K562 (cell line): ENCODE results near the gene FGD6. TPM values are rescaled to one million over a fixed set of nuclear protein-coding genes. Genes with fewer than 3 reads are reported as not detected.

Experiments
- BACH1 ChIP-seq: fragments of 200-800 bp; sonication (Bioruptor generic); IDR thresholded peaks from 2 replicates; pipeline ENCODE4 v1.6.1; 2016; ENCODE audit warnings: missing genetic modification characterization, missing compliant biosample characterization
- DDX20 ChIP-seq: fragments of 450-650 bp; IDR thresholded peaks from 2 replicates; pipeline ENCODE4 v1.6.1; 2016; ENCODE audit warnings: missing genetic modification characterization, low read depth, mild to moderate bottlenecking, missing compliant biosample characterization, moderate library complexity
- NCOA1 ChIP-seq: fragments of 450-650 bp; IDR thresholded peaks from 2 replicates; pipeline ENCODE4 v1.6.1; 2016; ENCODE audit warnings: low read depth
- RBFOX2 ChIP-seq: fragments of 200-400 bp; formaldehyde crosslinking; IDR thresholded peaks from 2 replicates; pipeline ENCODE4 v1.6.1; 2017; ENCODE audit warnings: low read depth, mild to moderate bottlenecking, low read length, moderate library complexity
- TRIM28 ChIP-seq: fragments of 450-650 bp; IDR thresholded peaks from 2 replicates; pipeline ENCODE4 v1.6.1; 2017
- ZNF175 ChIP-seq: fragments of 200-800 bp; sonication (Bioruptor generic); IDR thresholded peaks from 2 replicates; pipeline ENCODE4 v1.6.1; 2016; ENCODE audit warnings: low read depth, mild to moderate bottlenecking, missing genetic modification characterization, missing compliant biosample characterization
- ZNF212 ChIP-seq: fragments of 450-650 bp; formaldehyde crosslinking; IDR thresholded peaks from 2 replicates; pipeline ENCODE4 v1.4.0; 2020; ENCODE audit warnings: mild to moderate bottlenecking
- ZNF282 ChIP-seq: sonication (generic); formaldehyde crosslinking; IDR thresholded peaks from 2 replicates; pipeline ENCODE4 v1.8.1; 2023; ENCODE audit warnings: missing genetic modification reagents
- polyA plus RNA-seq, 8 experiments: library from polyadenylated mRNA; depleted of rRNA in 4 of 8; stranded (reverse) in 5 of 8; unstranded in 3 of 8; fragments of >200 nt; fragmentation: Nextera tagmentation in 2 of 8; fragmentation: Illumina TruSeq in 1 of 8; extraction: Ambion mirVana in 2 of 8; extraction: Trizol in 1 of 8; gene quantifications; 2 replicates each; pipeline versions ENCODE4 v1.2.1 to v1.2.3, GENCODE V29; 2011 to 2014; ENCODE audit warnings: inconsistent platforms in 1 of 8, missing spikeins in 1 of 8
- total RNA-seq, 7 experiments: library from RNA; depleted of rRNA in 6 of 7; stranded (reverse); fragments of >200 nt in 6 of 7; fragmentation: Illumina TruSeq in 2 of 7; extraction: Trizol in 2 of 7; gene quantifications; 2 replicates each; pipeline versions ENCODE4 v1.2.1 to v1.2.3, GENCODE V29; 2011 to 2021; ENCODE audit warnings: low replicate concordance in 1 of 7
- TF ChIP-seq, protein P1 (sequence below): fragments of 250-450 bp; sonication (Bioruptor Pico); IDR thresholded peaks from 2 replicates; pipeline ENCODE4 v1.5.0; 2020; ENCODE audit warnings: mild to moderate bottlenecking, borderline replicate concordance
- TF ChIP-seq, protein P2 (sequence below): sonication (generic); formaldehyde crosslinking; IDR thresholded peaks from 2 replicates; pipeline ENCODE4 v1.8.0; 2022; ENCODE audit warnings: missing genetic modification reagents, mild to moderate bottlenecking, moderate library complexity, borderline replicate concordance
- TF ChIP-seq, protein P3 (sequence below): fragments of 450-650 bp; IDR thresholded peaks from 2 replicates; pipeline ENCODE4 v1.7.1; 2018; ENCODE audit warnings: mild to moderate bottlenecking, low read depth; ENCODE audit not compliant: partially characterized antibody
- TF ChIP-seq, protein P4 (sequence below): fragments of 150-350 bp; conservative IDR thresholded peaks from 2 replicates; pipeline ENCODE4 v1.6.1; 2014; ENCODE audit warnings: low read length

Gene FGD6
- total and polyA plus RNA-seq, 9 of the 15 experiments (the other 6 are each of a cell fraction or from before 2014, with no cell fraction given), result 1.5 to 11.1 (median 5.8) TPM

DNA sequence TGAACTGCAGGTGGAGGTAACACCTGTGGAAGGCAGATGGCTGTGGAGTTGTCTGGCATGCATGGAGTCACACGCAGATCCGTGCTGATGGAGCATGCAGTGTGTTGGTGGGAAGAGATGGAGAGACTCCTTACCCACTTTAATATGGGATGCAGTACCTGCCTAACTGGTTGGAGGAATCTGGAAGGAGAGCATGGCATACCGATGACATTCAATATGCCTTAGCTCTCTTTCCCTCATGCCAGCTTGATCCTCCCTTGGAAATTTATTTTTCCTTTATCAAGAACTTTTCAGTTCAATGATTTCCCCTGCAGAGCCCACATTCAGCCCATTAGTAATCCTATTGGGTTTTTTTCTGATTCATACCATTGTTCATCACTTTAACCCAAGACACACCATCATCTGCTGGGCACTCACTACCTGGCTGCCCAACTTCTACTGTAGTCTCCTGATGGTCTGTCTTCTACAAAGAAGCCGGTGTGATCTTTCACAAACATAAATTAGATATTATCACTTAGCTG, 117.9 kb downstream of the FGD6 start (continued):
- TF ChIP-seq, protein P1, sequence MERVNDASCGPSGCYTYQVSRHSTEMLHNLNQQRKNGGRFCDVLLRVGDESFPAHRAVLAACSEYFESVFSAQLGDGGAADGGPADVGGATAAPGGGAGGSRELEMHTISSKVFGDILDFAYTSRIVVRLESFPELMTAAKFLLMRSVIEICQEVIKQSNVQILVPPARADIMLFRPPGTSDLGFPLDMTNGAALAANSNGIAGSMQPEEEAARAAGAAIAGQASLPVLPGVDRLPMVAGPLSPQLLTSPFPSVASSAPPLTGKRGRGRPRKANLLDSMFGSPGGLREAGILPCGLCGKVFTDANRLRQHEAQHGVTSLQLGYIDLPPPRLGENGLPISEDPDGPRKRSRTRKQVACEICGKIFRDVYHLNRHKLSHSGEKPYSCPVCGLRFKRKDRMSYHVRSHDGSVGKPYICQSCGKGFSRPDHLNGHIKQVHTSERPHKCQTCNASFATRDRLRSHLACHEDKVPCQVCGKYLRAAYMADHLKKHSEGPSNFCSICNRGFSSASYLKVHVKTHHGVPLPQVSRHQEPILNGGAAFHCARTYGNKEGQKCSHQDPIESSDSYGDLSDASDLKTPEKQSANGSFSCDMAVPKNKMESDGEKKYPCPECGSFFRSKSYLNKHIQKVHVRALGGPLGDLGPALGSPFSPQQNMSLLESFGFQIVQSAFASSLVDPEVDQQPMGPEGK, result no peak
- TF ChIP-seq ZNF175, result no peak
- TF ChIP-seq, protein P2, sequence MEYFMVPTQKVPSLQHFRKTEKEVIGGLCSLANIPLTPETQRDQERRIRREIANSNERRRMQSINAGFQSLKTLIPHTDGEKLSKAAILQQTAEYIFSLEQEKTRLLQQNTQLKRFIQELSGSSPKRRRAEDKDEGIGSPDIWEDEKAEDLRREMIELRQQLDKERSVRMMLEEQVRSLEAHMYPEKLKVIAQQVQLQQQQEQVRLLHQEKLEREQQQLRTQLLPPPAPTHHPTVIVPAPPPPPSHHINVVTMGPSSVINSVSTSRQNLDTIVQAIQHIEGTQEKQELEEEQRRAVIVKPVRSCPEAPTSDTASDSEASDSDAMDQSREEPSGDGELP, result no peak
- TF ChIP-seq DDX20 (tag), result no peak
- TF ChIP-seq NCOA1, result no peak
- no peak for TF ChIP-seq BACH1 (tag)
- TF ChIP-seq ZNF212 (CRISPR knock-in tag), result no peak
- no peak for TF ChIP-seq ZNF282 (CRISPR knock-in tag)
- TF ChIP-seq, protein P3, sequence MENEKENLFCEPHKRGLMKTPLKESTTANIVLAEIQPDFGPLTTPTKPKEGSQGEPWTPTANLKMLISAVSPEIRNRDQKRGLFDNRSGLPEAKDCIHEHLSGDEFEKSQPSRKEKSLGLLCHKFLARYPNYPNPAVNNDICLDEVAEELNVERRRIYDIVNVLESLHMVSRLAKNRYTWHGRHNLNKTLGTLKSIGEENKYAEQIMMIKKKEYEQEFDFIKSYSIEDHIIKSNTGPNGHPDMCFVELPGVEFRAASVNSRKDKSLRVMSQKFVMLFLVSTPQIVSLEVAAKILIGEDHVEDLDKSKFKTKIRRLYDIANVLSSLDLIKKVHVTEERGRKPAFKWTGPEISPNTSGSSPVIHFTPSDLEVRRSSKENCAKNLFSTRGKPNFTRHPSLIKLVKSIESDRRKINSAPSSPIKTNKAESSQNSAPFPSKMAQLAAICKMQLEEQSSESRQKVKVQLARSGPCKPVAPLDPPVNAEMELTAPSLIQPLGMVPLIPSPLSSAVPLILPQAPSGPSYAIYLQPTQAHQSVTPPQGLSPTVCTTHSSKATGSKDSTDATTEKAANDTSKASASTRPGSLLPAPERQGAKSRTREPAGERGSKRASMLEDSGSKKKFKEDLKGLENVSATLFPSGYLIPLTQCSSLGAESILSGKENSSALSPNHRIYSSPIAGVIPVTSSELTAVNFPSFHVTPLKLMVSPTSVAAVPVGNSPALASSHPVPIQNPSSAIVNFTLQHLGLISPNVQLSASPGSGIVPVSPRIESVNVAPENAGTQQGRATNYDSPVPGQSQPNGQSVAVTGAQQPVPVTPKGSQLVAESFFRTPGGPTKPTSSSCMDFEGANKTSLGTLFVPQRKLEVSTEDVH, result no peak
- TF ChIP-seq, protein P4, sequence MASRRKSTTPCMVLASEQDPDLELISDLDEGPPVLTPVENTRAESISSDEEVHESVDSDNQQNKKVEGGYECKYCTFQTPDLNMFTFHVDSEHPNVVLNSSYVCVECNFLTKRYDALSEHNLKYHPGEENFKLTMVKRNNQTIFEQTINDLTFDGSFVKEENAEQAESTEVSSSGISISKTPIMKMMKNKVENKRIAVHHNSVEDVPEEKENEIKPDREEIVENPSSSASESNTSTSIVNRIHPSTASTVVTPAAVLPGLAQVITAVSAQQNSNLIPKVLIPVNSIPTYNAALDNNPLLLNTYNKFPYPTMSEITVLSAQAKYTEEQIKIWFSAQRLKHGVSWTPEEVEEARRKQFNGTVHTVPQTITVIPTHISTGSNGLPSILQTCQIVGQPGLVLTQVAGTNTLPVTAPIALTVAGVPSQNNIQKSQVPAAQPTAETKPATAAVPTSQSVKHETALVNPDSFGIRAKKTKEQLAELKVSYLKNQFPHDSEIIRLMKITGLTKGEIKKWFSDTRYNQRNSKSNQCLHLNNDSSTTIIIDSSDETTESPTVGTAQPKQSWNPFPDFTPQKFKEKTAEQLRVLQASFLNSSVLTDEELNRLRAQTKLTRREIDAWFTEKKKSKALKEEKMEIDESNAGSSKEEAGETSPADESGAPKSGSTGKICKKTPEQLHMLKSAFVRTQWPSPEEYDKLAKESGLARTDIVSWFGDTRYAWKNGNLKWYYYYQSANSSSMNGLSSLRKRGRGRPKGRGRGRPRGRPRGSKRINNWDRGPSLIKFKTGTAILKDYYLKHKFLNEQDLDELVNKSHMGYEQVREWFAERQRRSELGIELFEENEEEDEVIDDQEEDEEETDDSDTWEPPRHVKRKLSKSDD, result no peak
- TF ChIP-seq TRIM28, result no peak
- no peak for TF ChIP-seq RBFOX2
